Fibroblast of pulmonary artery (primary cell): ENCODE measurements around the gene ULK1.

Experiments used
- DNase-seq: peaks from one replicate; pipeline ENCODE4 v3.0.0-alpha.2; 2010; ENCODE audit warnings: low read depth
- H3K4me3 ChIP-seq: replicated peaks from 2 replicates; pipeline ENCODE4 v1.5.1; 2011; ENCODE audit warnings: low read depth, mild to moderate bottlenecking, control low read depth, low read length, moderate library complexity
- TF ChIP-seq, protein P1 (sequence below): IDR thresholded peaks from 2 replicates; pipeline ENCODE4 v1.5.1; 2011; ENCODE audit warnings: mild to moderate bottlenecking, control low read depth, low read length, inconsistent platforms; ENCODE audit errors: missing control alignments

The ULK1 gene

DNA sequence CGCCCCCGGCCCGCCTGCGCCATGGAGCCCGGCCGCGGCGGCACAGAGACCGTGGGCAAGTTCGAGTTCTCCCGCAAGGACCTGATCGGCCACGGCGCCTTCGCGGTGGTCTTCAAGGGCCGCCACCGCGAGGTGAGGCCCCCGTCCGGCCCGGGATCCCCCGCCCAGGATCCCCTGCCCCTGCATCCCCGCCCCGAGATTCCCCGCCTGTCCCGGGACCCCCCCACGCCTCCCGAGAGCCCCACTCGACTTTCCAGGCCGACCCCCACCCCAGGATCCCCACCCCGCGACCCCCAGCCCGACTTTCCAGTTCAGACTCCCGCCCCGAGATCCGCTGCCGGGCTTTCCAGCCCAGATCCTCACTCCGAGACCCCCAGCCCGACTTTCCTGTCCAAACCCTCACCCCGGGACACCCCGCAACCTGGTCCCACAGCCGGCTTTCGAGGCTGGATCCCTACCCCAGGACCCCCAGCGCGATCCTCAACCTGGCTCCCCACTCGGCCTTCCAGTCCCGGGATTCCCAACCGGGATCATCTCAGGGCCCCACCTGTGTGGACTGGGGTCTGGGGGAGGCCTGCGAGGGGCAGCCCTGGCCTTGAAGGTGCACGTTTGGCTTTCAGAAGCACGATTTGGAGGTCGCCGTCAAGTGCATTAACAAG lies 688 bp downstream of the ULK1 start:
- DNase-seq = no peak
- peak overlapping the region; percentile 67 for H3K4me3 ChIP-seq
- TF ChIP-seq, protein P1, sequence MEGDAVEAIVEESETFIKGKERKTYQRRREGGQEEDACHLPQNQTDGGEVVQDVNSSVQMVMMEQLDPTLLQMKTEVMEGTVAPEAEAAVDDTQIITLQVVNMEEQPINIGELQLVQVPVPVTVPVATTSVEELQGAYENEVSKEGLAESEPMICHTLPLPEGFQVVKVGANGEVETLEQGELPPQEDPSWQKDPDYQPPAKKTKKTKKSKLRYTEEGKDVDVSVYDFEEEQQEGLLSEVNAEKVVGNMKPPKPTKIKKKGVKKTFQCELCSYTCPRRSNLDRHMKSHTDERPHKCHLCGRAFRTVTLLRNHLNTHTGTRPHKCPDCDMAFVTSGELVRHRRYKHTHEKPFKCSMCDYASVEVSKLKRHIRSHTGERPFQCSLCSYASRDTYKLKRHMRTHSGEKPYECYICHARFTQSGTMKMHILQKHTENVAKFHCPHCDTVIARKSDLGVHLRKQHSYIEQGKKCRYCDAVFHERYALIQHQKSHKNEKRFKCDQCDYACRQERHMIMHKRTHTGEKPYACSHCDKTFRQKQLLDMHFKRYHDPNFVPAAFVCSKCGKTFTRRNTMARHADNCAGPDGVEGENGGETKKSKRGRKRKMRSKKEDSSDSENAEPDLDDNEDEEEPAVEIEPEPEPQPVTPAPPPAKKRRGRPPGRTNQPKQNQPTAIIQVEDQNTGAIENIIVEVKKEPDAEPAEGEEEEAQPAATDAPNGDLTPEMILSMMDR = no peak

DNA sequence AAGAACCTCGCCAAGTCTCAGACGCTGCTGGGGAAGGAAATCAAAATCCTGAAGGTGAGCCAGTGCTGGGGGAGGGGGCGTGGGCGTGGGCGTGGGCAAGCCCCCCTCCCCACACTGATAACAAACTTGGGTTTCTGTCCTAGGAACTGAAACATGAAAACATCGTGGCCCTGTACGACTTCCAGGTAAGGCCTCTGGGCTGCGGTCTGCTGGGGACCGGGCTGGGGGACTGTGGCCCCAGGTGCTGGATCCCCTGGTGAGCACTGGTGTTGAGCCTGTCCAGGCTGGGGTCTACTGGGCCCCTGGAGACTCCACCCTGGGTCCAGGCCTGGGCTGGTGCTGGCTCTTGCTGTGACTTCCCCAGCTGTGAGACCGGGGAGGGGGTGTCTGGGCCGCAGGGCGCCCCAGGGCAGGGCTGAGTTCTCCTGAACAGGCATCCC lies 1.2 kb downstream of the ULK1 start:
- peak overlapping the region; percentile 67 for H3K4me3 ChIP-seq
- DNase-seq = no peak
- TF ChIP-seq, protein P1 = no peak

DNA sequence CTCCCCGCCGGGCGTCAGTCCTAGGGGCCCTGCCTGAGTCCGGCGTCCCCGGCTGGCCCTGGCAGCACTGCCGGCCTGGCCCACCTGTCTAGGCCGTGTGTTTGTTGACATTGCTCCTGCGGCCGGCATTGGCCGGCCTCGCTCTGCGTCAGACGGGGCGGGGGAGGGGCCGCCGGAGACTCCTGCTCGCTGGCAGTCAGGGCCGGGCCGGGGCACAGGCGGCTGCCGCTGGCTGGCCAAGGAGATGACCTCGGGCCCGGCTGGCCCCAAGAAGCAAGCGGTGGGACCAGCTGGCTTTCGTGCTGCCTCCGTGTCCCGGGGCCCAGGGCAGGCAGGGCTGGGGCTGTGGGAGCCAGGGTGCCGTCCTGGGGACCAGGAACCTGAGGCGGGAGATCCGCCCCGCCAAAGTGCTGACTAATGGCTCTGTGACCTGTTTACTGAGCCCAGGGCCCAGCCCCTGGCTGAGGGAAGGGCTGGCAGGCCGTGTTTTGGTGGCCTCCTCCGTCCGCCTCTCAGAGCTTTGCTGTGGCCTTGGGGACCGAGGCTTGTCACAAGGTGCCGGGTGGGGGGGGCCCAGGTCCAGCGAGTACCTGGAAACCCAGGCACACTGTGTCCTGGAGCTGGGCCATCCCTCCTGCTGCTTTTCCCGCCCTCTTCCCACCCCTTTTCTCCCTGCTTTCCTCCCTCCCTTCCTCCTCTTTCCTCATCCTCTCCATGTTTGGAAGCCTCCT lies 1.8 kb downstream of the ULK1 start:
- peak; percentile 93 for DNase-seq
- H3K4me3 ChIP-seq = peak overlapping the region; percentile 67
- TF ChIP-seq, protein P1 = no peak

DNA sequence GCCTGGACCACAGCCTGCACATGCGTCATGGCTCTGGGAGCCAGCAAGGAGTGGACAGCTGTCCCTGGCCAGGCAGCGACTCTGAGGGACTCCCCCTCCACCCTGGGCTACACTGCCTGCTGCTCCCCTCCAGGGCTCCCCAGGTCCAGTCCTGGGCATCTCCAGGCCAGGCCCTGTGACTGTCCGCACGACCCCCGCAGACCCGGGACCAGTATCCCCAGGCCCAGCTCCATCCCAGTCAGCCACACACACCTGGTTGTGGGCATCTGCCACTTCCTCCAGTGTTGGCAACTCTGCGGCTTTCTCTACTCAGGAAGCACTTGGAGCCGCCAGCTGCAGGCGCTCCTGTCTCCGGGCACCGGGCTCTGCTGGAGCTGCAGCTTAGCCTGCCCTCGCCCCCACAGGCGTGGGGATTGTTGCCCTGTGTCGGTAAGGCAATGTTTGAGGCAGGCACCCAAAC lies 2.4 kb downstream of the ULK1 start:
- H3K4me3 ChIP-seq = peak overlapping the region; percentile 67

DNA sequence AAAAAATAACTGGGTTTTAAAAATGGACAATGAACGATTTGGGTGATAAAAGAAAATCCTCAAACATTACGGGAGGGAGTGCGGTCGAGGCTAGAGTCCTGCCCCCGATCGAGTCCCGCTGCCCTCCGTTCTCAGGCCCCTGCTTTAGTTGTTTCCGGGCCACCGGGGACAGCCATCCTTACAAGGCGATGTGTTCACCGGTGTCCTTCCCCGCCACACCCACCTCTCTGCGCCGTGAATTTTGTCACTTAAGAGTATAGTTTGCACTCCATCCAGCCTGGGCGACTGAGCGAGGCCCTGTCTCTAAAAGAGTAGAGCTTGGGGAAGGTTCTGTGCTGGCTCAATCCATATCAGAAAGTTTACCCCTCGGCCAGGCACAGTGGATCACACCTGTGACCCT lies 2.9 kb downstream of the ULK1 start:
- H3K4me3 ChIP-seq = no peak overlapping the region
- TF ChIP-seq, protein P1 = no peak
- DNase-seq = no peak

More for the DNA sequence above, 2.4 kb downstream of the ULK1 start:
- DNase-seq = no peak
- TF ChIP-seq, protein P1 = no peak

DNA sequence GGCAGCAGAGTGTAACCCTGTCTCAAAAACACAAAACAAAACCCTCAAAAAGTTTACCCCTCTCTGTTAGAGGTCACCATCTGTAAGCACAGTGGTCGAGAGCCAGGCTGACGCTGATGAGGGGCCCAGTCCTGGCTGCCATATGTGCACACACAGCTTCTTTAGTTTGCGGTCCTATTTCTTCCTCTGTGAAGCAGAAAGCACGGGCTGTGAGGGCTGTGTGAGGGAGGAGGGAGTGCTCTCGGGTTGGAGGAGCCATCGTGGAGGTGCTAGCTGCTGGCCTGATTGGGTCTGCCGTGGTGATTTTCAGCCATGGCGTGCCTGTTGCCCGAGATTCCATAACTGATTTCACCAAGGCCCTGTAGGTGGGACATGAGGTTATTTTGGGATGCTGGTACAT lies 3.5 kb downstream of the ULK1 start:
- TF ChIP-seq, protein P1 = no peak
- no peak overlapping the region for H3K4me3 ChIP-seq
- no peak for DNase-seq
